LNCAP (cell line): ENCODE measurements around the gene ERRFI1.

Experiments used
- CTCF ChIP-seq: fragments of 450-650 bp; IDR thresholded peaks from 2 replicates; pipeline ENCODE4 v1.5.1; 2017; ENCODE audit warnings: mild to moderate bottlenecking

Gene ERRFI1

GRCh38 chr1:7973086-7973485, 53.0 kb downstream of the ERRFI1 start:
- no peak for TF ChIP-seq CTCF

GRCh38 chr1:7972285-7972684, 53.8 kb downstream of the ERRFI1 start:
- TF ChIP-seq CTCF: no peak

- no peak for TF ChIP-seq CTCF
Measured at GRCh38 chr1:7971024-7971423, 55.1 kb downstream of the ERRFI1 start.

GRCh38 chr1:7970246-7970645, 55.9 kb downstream of the ERRFI1 start:
- TF ChIP-seq CTCF: no peak

- TF ChIP-seq CTCF: no peak
Measured at GRCh38 chr1:7967651-7968050, 58.5 kb downstream of the ERRFI1 start.

- TF ChIP-seq CTCF: no peak
Measured at GRCh38 chr1:7967196-7967595, 58.9 kb downstream of the ERRFI1 start.

- no peak for TF ChIP-seq CTCF
Measured at GRCh38 chr1:7964476-7964875, 61.6 kb downstream of the ERRFI1 start.

- no peak for TF ChIP-seq CTCF
Measured at GRCh38 chr1:7962636-7963377, 63.3 kb downstream of the ERRFI1 start.
